Immature natural killer cell (primary cell): ENCODE data around the gene FGF14. TPM values are rescaled to one million over a fixed set of nuclear protein-coding genes. Genes with fewer than 3 reads are reported as not detected.

ENCODE experiments used
- DNase-seq, 3 donors: peaks; one replicate each; pipeline ENCODE4 v3.0.0; 2022; ENCODE audit warnings: mixed read lengths in 1 of 3
- H3K27ac Mint-ChIP-seq, 6 donors: one replicate each; pipeline ENCODE4 v1.8.0; 2020; ENCODE audit warnings: mixed read lengths in 6 of 6, mild to moderate bottlenecking in 5 of 6, inconsistent platforms in 4 of 6, moderate library complexity in 3 of 6
- H3K27me3 Mint-ChIP-seq, 3 donors: one replicate each; pipeline ENCODE4 v1.8.0; 2020 to 2021; ENCODE audit warnings: low read depth in 3 of 3, mild to moderate bottlenecking in 3 of 3, mixed read lengths in 3 of 3, moderate library complexity in 3 of 3, inconsistent platforms in 1 of 3
- H3K36me3 Mint-ChIP-seq, 3 donors: one replicate each; pipeline ENCODE4 v1.8.0; 2020; ENCODE audit warnings: mixed read lengths in 3 of 3, inconsistent platforms in 2 of 3, mild to moderate bottlenecking in 2 of 3
- H3K4me1 Mint-ChIP-seq, 2 donors: one replicate each; pipeline ENCODE4 v1.8.0; 2020; ENCODE audit warnings: inconsistent platforms in 2 of 2, mild to moderate bottlenecking in 2 of 2, mixed read lengths in 2 of 2, moderate library complexity in 1 of 2
- H3K4me3 Mint-ChIP-seq, 5 donors: one replicate each; pipeline ENCODE4 v1.8.0; 2020; ENCODE audit warnings: mild to moderate bottlenecking in 5 of 5, mixed read lengths in 5 of 5, inconsistent platforms in 3 of 5, moderate library complexity in 3 of 5
- H3K9me3 Mint-ChIP-seq, 6 donors: one replicate each; pipeline ENCODE4 v1.8.0; 2020; ENCODE audit warnings: mild to moderate bottlenecking in 6 of 6, mixed read lengths in 6 of 6, inconsistent platforms in 4 of 6, moderate library complexity in 3 of 6
- polyA plus RNA-seq, 3 donors: library from polyadenylated mRNA; unstranded; fragments of 300-500 nt; fragmentation: Illumina TruSeq; gene quantifications; one replicate each; pipeline ENCODE4 v1.2.3, GENCODE V29; 2021

Gene FGF14
- polyA plus RNA-seq, 3 donors from 2014 or later: not detected

GRCh38 chr13:102244607-102245227, 157.1 kb downstream of the FGF14 start:
- no peak overlapping the region for H3K27ac Mint-ChIP-seq
- H3K36me3 Mint-ChIP-seq: no peaks in the 10 kb centered on the region
- no peaks in the 10 kb centered on the region for H3K4me1 Mint-ChIP-seq
- H3K9me3 Mint-ChIP-seq: peaks cover 0 to 7% (median 1%) of the 10 kb centered on the region in 6 donors
- H3K27me3 Mint-ChIP-seq: peaks cover 0 to 6% (median 2%) of the 10 kb centered on the region in 3 donors
- H3K4me3 Mint-ChIP-seq: no peak overlapping the region
- DNase-seq: no peak

GRCh38 chr13:102240110-102240509, 161.7 kb downstream of the FGF14 start:
- Mint-ChIP-seq H3K27ac (no peak overlapping the region), H3K9me3 (no peaks in the 10 kb centered on the region), H3K4me1 (no peaks in the 10 kb centered on the region), H3K27me3 (no peaks in the 10 kb centered on the region), H3K4me3 (no peak overlapping the region), H3K36me3 (no peaks in the 10 kb centered on the region)
- no peak for DNase-seq

GRCh38 chr13:102237230-102237629, 164.6 kb downstream of the FGF14 start:
- Mint-ChIP-seq H3K27ac (no peak overlapping the region), H3K4me1 (no peaks in the 10 kb centered on the region), H3K4me3 (no peak overlapping the region), H3K27me3 (no peaks in the 10 kb centered on the region), H3K36me3 (no peaks in the 10 kb centered on the region), H3K9me3 (peaks cover 0 to 3% (median 0%) of the 10 kb centered on the region in 6 donors)
- DNase-seq: no peak

GRCh38 chr13:102236830-102237229, 165.0 kb downstream of the FGF14 start:
- H3K9me3 Mint-ChIP-seq: peaks cover 0 to 3% (median 0%) of the 10 kb centered on the region in 6 donors
- no peaks in the 10 kb centered on the region for H3K27me3 Mint-ChIP-seq
- H3K4me3 Mint-ChIP-seq: no peak overlapping the region
- no peak for DNase-seq
- no peak overlapping the region for H3K27ac Mint-ChIP-seq
- H3K4me1 Mint-ChIP-seq: no peaks in the 10 kb centered on the region
- no peaks in the 10 kb centered on the region for H3K36me3 Mint-ChIP-seq

- H3K9me3 Mint-ChIP-seq: peaks cover 0 to 3% (median 0%) of the 10 kb centered on the region in 6 donors
- H3K4me1 Mint-ChIP-seq: no peaks in the 10 kb centered on the region
- DNase-seq: no peak
- H3K4me3 Mint-ChIP-seq: no peak overlapping the region
- no peaks in the 10 kb centered on the region for H3K27me3 Mint-ChIP-seq
- H3K36me3 Mint-ChIP-seq: no peaks in the 10 kb centered on the region
- H3K27ac Mint-ChIP-seq: no peak overlapping the region
Measured at GRCh38 chr13:102236341-102236740, 165.5 kb downstream of the FGF14 start.

GRCh38 chr13:102235689-102236088, 166.2 kb downstream of the FGF14 start:
- Mint-ChIP-seq H3K27ac (no peak overlapping the region), H3K4me3 (no peak overlapping the region), H3K9me3 (peaks cover 0 to 3% (median 0%) of the 10 kb centered on the region in 6 donors), H3K36me3 (no peaks in the 10 kb centered on the region), H3K4me1 (no peaks in the 10 kb centered on the region), H3K27me3 (no peaks in the 10 kb centered on the region)
- no peak for DNase-seq

- Mint-ChIP-seq H3K36me3 (no peaks in the 10 kb centered on the region), H3K9me3 (peaks cover 0 to 3% (median 0%) of the 10 kb centered on the region in 6 donors), H3K4me1 (no peaks in the 10 kb centered on the region), H3K27me3 (no peaks in the 10 kb centered on the region), H3K4me3 (no peak overlapping the region), H3K27ac (no peak overlapping the region)
- no peak for DNase-seq
Measured at GRCh38 chr13:102234618-102235017, 167.2 kb downstream of the FGF14 start.

- Mint-ChIP-seq H3K27me3 (no peaks in the 10 kb centered on the region), H3K9me3 (peaks cover 0 to 5% (median 0%) of the 10 kb centered on the region in 6 donors), H3K4me1 (no peaks in the 10 kb centered on the region), H3K4me3 (no peak overlapping the region), H3K36me3 (no peaks in the 10 kb centered on the region), H3K27ac (no peak overlapping the region)
- no peak for DNase-seq
Measured at GRCh38 chr13:102233566-102234208, 168.2 kb downstream of the FGF14 start.

- no peak overlapping the region for H3K27ac Mint-ChIP-seq
- H3K36me3 Mint-ChIP-seq: no peaks in the 10 kb centered on the region
- no peaks in the 10 kb centered on the region for H3K4me1 Mint-ChIP-seq
- DNase-seq: no peak
- no peaks in the 10 kb centered on the region for H3K27me3 Mint-ChIP-seq
- peaks cover 0 to 5% (median under 1%) of the 10 kb centered on the region in 6 donors for H3K9me3 Mint-ChIP-seq
- H3K4me3 Mint-ChIP-seq: no peak overlapping the region
Measured at GRCh38 chr13:102231479-102231878, 170.4 kb downstream of the FGF14 start.

- Mint-ChIP-seq H3K4me1 (no peaks in the 10 kb centered on the region), H3K36me3 (no peaks in the 10 kb centered on the region), H3K4me3 (no peak overlapping the region), H3K27ac (no peak overlapping the region), H3K27me3 (peaks cover 0 to 2% (median 0%) of the 10 kb centered on the region in 3 donors), H3K9me3 (peaks cover 0 to 5% (median 2%) of the 10 kb centered on the region in 6 donors)
- no peak for DNase-seq
Measured at GRCh38 chr13:102227741-102228140, 174.1 kb downstream of the FGF14 start.

GRCh38 chr13:102226591-102226990, 175.3 kb downstream of the FGF14 start:
- Mint-ChIP-seq H3K36me3 (no peaks in the 10 kb centered on the region), H3K4me1 (no peaks in the 10 kb centered on the region), H3K27ac (no peak overlapping the region), H3K27me3 (peaks cover 0 to 2% (median 0%) of the 10 kb centered on the region in 3 donors), H3K9me3 (peaks cover 0 to 9% (median 2%) of the 10 kb centered on the region in 6 donors), H3K4me3 (no peak overlapping the region)
- DNase-seq: no peak

GRCh38 chr13:102225892-102226291, 176.0 kb downstream of the FGF14 start:
- no peak for DNase-seq
- Mint-ChIP-seq H3K9me3 (peaks cover 0 to 9% (median 2%) of the 10 kb centered on the region in 6 donors), H3K36me3 (no peaks in the 10 kb centered on the region), H3K4me1 (no peaks in the 10 kb centered on the region), H3K27me3 (peaks cover 0 to 2% (median 0%) of the 10 kb centered on the region in 3 donors), H3K4me3 (no peak overlapping the region), H3K27ac (no peak overlapping the region)

GRCh38 chr13:102220681-102221228, 181.1 kb downstream of the FGF14 start:
- H3K27ac Mint-ChIP-seq: no peak overlapping the region
- peaks cover 0 to 2% (median 2%) of the 10 kb centered on the region in 3 donors for H3K27me3 Mint-ChIP-seq
- no peaks in the 10 kb centered on the region for H3K36me3 Mint-ChIP-seq
- H3K9me3 Mint-ChIP-seq: peaks cover 0 to 9% (median 0%) of the 10 kb centered on the region in 6 donors
- DNase-seq: no peak
- H3K4me1 Mint-ChIP-seq: no peaks in the 10 kb centered on the region
- H3K4me3 Mint-ChIP-seq: no peak overlapping the region

- peaks cover 0 to 4% (median 0%) of the 10 kb centered on the region in 6 donors for H3K9me3 Mint-ChIP-seq
- no peak for DNase-seq
- no peak overlapping the region for H3K4me3 Mint-ChIP-seq
- no peaks in the 10 kb centered on the region for H3K36me3 Mint-ChIP-seq
- H3K4me1 Mint-ChIP-seq: no peaks in the 10 kb centered on the region
- H3K27me3 Mint-ChIP-seq: peaks cover 0 to 4% (median 2%) of the 10 kb centered on the region in 3 donors
- no peak overlapping the region for H3K27ac Mint-ChIP-seq
Measured at GRCh38 chr13:102214956-102215355, 186.9 kb downstream of the FGF14 start.
